ENCODE measurements around the gene ATG2B. TPM values are rescaled to one million over a fixed set of nuclear protein-coding genes. Genes with fewer than 3 reads are reported as not detected.

The ATG2B gene
- total and polyA plus RNA-seq, 2 donors (not counting 1 experiment from before 2014, with no cell fraction given): 15.0 to 30.9 TPM

GRCh38 chr14:96264200-96264553 lies 99.0 kb downstream of the ATG2B start:
- H3K4me3 ChIP-seq (replicated peaks in 1 of 4; ENCODE audit: control extremely low read depth in 1 of 4, insufficient read depth in 1 of 4, low read depth in 3 of 4, low read length in 4 of 4): no peak overlapping the region
- peaks cover 4% of the 10 kb centered on the region for H3K79me2 ChIP-seq (ENCODE audit: control insufficient read depth, insufficient read depth, low read length)
- H3K4me2 ChIP-seq (ENCODE audit: extremely low read depth, insufficient read depth, low read length): no peak overlapping the region
- peaks cover 27% of the 10 kb centered on the region for H3K4me1 ChIP-seq (ENCODE audit: control insufficient read depth, extremely low read depth, insufficient read depth, low read length)
- peaks cover 8% of the 10 kb centered on the region for H3K36me3 ChIP-seq (ENCODE audit: control insufficient read depth, insufficient read depth, low read length)
- DNase-seq (ENCODE audit: low read depth in 2 of 2): no peak
- H2AFZ ChIP-seq (ENCODE audit: low read length): no peak overlapping the region
- no peak overlapping the region for H3K27ac ChIP-seq (ENCODE audit: insufficient read depth, low read length)
- no peak for TF ChIP-seq CTCF (conservative IDR thresholded peaks at IDR 0.05 in 1 of 2, IDR thresholded peaks at IDR 0.05 in 1 of 2; ENCODE audit: low read depth in 1 of 2, low read length in 2 of 2)
- no peak for TF ChIP-seq EZH2 (IDR thresholded peaks at IDR 0.05; ENCODE audit: low read length, missing control alignments)
- H3K9me3 ChIP-seq (ENCODE audit: control insufficient read depth, insufficient read depth, low read depth, low read length): no peaks in the 10 kb centered on the region
- H4K20me1 ChIP-seq (ENCODE audit: control insufficient read depth, extremely low read depth, insufficient read depth, low read length): no peaks in the 10 kb centered on the region
- no peak overlapping the region for H3K9ac ChIP-seq (ENCODE audit: insufficient read depth, low read length)
- no peaks in the 10 kb centered on the region for H3K27me3 ChIP-seq (ENCODE audit: control insufficient read depth, insufficient read depth, low read length)

GRCh38 chr14:96263347-96264199 lies 99.6 kb downstream of the ATG2B start:
- Histone ChIP-seq H3K9ac (ENCODE audit: insufficient read depth, low read length) (no peak overlapping the region), H3K36me3 (ENCODE audit: control insufficient read depth, insufficient read depth, low read length) (peaks cover 8% of the 10 kb centered on the region)

More at GRCh38 chr14:96263347-96264199, 99.6 kb downstream of the ATG2B start:
- Histone ChIP-seq H3K9me3 (ENCODE audit: control insufficient read depth, insufficient read depth, low read depth, low read length) (no peaks in the 10 kb centered on the region), H3K27me3 (ENCODE audit: control insufficient read depth, insufficient read depth, low read length) (no peaks in the 10 kb centered on the region), H3K27ac (ENCODE audit: insufficient read depth, low read length) (no peak overlapping the region), H3K4me1 (ENCODE audit: control insufficient read depth, extremely low read depth, insufficient read depth, low read length) (peaks cover 26% of the 10 kb centered on the region), H2AFZ (ENCODE audit: low read length) (no peak overlapping the region), H3K4me2 (ENCODE audit: extremely low read depth, insufficient read depth, low read length) (no peak overlapping the region), H3K4me3 (replicated peaks in 1 of 4; ENCODE audit: control extremely low read depth in 1 of 4, insufficient read depth in 1 of 4, low read depth in 3 of 4, low read length in 4 of 4) (no peak overlapping the region), H3K79me2 (ENCODE audit: control insufficient read depth, insufficient read depth, low read length) (peaks cover 4% of the 10 kb centered on the region), H4K20me1 (ENCODE audit: control insufficient read depth, extremely low read depth, insufficient read depth, low read length) (no peaks in the 10 kb centered on the region)
- peak in 1 of 2 donors; percentile 66 for DNase-seq (ENCODE audit: low read depth in 2 of 2)
- TF ChIP-seq EZH2 (IDR thresholded peaks at IDR 0.05; ENCODE audit: low read length, missing control alignments) (no peak), CTCF (conservative IDR thresholded peaks at IDR 0.05 in 1 of 2, IDR thresholded peaks at IDR 0.05 in 1 of 2; ENCODE audit: low read depth in 1 of 2, low read length in 2 of 2) (no peak)
